Panc1 (cell line): ENCODE measurements around the gene ANKMY1. TPM values are rescaled to one million over a fixed set of nuclear protein-coding genes. Genes with fewer than 3 reads are reported as not detected.
"Not testable (repeated sequence)": the region's sequence is repeated elsewhere in the genome, so short reads cannot be mapped to it uniquely, and the experiment has no call there.

Experiments used
- ATAC-seq: fragments of 200-7000 bp; cut with Tn5 transposase; 2 replicates; pipeline ENCODE4 v1.9.1; 2020; ENCODE audit warnings: mild to moderate bottlenecking, moderate library complexity
- BruUV-seq: library from RNA; stranded (reverse); fragments of 400-500 nt; replicated peaks from 2 replicates; lab custom pipeline; 2021; lab: Mats Ljungman, UMichigan
- CTCF ChIA-PET: fragments of 300-600 bp; sonication (Branson Sonifier 250); formaldehyde crosslinking; loops from one replicate; lab custom pipeline; 2022; ENCODE audit warnings: antibody characterized with exemption; lab: Charles Lee
- POLR2A ChIA-PET: fragments of 300-600 bp; sonication (Branson Sonifier 250); formaldehyde crosslinking; loops from one replicate; lab custom pipeline; 2022; ENCODE audit warnings: antibody characterized with exemption; lab: Charles Lee
- DNase-seq: peaks from one replicate; pipeline ENCODE4 v3.0.0-alpha.2; 2010; ENCODE audit warnings: low read depth, low spot score
- H3K27ac ChIP-seq: 2 replicates; pipeline ENCODE4 v1.5.1; 2011; ENCODE audit warnings: mild to moderate bottlenecking, low read length, inconsistent platforms
- H3K27me3 ChIP-seq: fragments of 200-500 bp; sonication (Bioruptor generic); 2 replicates; pipeline ENCODE4 v1.6.0; 2014; ENCODE audit warnings: low read length, inconsistent platforms; ENCODE audit not compliant: control insufficient read depth, insufficient read depth
- H3K36me3 ChIP-seq: fragments of 200-500 bp; sonication (Bioruptor generic); 2 replicates; pipeline ENCODE4 v1.5.1; 2014; ENCODE audit warnings: inconsistent platforms, mild to moderate bottlenecking, low read length, moderate library complexity; ENCODE audit not compliant: control insufficient read depth, insufficient read depth
- H3K4me1 ChIP-seq: 2 replicates; pipeline ENCODE4 v1.5.1; 2011; ENCODE audit warnings: inconsistent platforms, mild to moderate bottlenecking, low read length, moderate library complexity; ENCODE audit not compliant: control insufficient read depth, insufficient read depth
- H3K4me3 ChIP-seq, 2 experiments: 2 replicates each; pipeline ENCODE4 v1.5.1; 2011 to 2012; ENCODE audit warnings: low read depth in 2 of 2, low read length in 2 of 2, mild to moderate bottlenecking in 2 of 2, inconsistent platforms in 1 of 2, moderate library complexity in 1 of 2
- H3K9me3 ChIP-seq: fragments of 200-500 bp; sonication (Bioruptor generic); 2 replicates; pipeline ENCODE4 v1.5.1; 2014; ENCODE audit warnings: low read depth, mild to moderate bottlenecking, inconsistent platforms, low read length, moderate library complexity; ENCODE audit not compliant: control insufficient read depth, insufficient read depth
- POLR2AphosphoS5 ChIP-seq: IDR thresholded peaks from 2 replicates; pipeline ENCODE4 v1.6.1; 2012; ENCODE audit warnings: mild to moderate bottlenecking, low read depth, low read length, moderate library complexity
- SIN3A ChIP-seq: IDR thresholded peaks from 2 replicates; pipeline ENCODE4 v1.6.1; 2012; ENCODE audit warnings: low read depth, mild to moderate bottlenecking, low read length, moderate library complexity, borderline replicate concordance; ENCODE audit not compliant: insufficient read depth
- TCF7L2 ChIP-seq: IDR thresholded peaks from 2 replicates; pipeline ENCODE4 v1.6.1; 2011; ENCODE audit warnings: mild to moderate bottlenecking, low read depth, low read length, inconsistent platforms
- in situ Hi-C: cut with HindIII; loops from 2 replicates; pipeline ENCODE4 v1.10.0; 2016; ENCODE audit warnings: low sequenced_read_pairs, low pct_unique_long_range_greater_than_20kb
- intact Hi-C: fragments of 100-400 bp; cut with micrococcal nuclease; formaldehyde crosslinking; loops from one replicate; pipeline ENCODE4 v1.10.0; 2022; ENCODE audit not compliant: unreplicated experiment
- total RNA-seq: library from RNA; stranded (reverse); gene quantifications from one replicate; pipeline ENCODE4 v1.2.1, GENCODE V29; 2021; ENCODE audit not compliant: unreplicated experiment
- TF ChIP-seq, protein P1 (sequence below), 2 experiments: IDR thresholded peaks; 2 replicates each; pipeline ENCODE4 v1.6.1; 2011 to 2012; ENCODE audit warnings: low read depth in 2 of 2, control low read depth in 1 of 2, low read length in 1 of 2, mild to moderate bottlenecking in 1 of 2, moderate library complexity in 1 of 2; ENCODE audit not compliant: insufficient read depth in 1 of 2
- TF ChIP-seq, protein P2 (sequence below): fragments of 450-650 bp; IDR thresholded peaks from 2 replicates; pipeline ENCODE4 v1.5.1; 2017; ENCODE audit warnings: mild to moderate bottlenecking

The ANKMY1 gene
- total RNA-seq, 1 experiment from 2014 or later: 19.5 TPM

DNA sequence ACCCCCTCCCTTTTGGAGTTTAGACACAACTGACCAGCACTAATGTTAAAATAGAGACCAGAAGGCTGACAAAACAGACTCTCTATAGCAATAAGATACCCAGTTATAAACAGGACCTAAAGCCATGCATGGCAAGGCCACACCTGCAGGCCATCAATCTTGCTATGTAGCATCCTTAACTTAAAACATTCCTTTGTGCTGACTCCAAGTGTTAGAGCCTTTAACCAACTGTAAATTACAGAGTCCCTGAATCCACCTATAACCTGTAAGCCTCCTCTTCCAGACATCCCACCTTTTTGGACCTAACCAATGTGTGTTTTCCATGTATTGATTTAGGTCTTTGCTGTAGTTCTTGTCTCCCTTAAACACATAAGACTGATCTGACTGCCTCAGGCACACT is 17.9 kb downstream of the ANKMY1 start:
- DNase-seq: no peak
- in situ Hi-C loops (no loop called here), intact Hi-C loops (no loop called here)
- H3K27ac ChIP-seq: no peak overlapping the region
- H3K9me3 ChIP-seq: no peaks in the 10 kb centered on the region; the same call in 1 of the 2 replicates
- no peak for ATAC-seq
- H3K4me1 ChIP-seq: no peaks in the 10 kb centered on the region
- TF ChIP-seq, protein P1, sequence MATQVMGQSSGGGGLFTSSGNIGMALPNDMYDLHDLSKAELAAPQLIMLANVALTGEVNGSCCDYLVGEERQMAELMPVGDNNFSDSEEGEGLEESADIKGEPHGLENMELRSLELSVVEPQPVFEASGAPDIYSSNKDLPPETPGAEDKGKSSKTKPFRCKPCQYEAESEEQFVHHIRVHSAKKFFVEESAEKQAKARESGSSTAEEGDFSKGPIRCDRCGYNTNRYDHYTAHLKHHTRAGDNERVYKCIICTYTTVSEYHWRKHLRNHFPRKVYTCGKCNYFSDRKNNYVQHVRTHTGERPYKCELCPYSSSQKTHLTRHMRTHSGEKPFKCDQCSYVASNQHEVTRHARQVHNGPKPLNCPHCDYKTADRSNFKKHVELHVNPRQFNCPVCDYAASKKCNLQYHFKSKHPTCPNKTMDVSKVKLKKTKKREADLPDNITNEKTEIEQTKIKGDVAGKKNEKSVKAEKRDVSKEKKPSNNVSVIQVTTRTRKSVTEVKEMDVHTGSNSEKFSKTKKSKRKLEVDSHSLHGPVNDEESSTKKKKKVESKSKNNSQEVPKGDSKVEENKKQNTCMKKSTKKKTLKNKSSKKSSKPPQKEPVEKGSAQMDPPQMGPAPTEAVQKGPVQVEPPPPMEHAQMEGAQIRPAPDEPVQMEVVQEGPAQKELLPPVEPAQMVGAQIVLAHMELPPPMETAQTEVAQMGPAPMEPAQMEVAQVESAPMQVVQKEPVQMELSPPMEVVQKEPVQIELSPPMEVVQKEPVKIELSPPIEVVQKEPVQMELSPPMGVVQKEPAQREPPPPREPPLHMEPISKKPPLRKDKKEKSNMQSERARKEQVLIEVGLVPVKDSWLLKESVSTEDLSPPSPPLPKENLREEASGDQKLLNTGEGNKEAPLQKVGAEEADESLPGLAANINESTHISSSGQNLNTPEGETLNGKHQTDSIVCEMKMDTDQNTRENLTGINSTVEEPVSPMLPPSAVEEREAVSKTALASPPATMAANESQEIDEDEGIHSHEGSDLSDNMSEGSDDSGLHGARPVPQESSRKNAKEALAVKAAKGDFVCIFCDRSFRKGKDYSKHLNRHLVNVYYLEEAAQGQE (IDR thresholded peaks at IDR 0.05; ENCODE audit: insufficient read depth in 1 of 2, low read depth in 2 of 2, low read length in 1 of 2): no peak
- TF ChIP-seq SIN3A: no peak
- no peak overlapping the region for H3K4me3 ChIP-seq
- H3K36me3 ChIP-seq: no peaks in the 10 kb centered on the region
- CTCF ChIA-PET: no interaction called here
- H3K27me3 ChIP-seq: no peaks in the 10 kb centered on the region
- BruUV-seq: no TSS peak
- POLR2A ChIA-PET: no interaction called here

DNA sequence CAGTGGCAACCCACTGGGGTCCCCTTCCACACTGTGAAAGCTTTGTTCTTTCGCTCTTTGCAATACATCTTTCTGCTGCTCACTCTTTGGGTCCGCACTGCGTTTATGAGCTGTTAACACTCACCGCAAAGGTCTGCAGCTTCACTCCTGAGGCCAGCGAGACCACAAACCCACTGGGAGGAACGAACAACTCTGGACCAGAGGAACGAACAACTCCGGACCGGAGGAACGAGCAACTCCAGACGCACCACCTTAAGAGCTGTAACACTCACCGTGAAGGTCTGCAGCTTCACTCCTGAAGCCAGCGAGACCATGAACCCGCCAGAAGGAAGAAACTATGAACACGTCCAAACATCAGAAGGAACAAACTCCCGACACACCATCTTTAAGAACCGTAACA is 18.7 kb downstream of the ANKMY1 start:
- ATAC-seq, CTCF ChIA-PET, H3K36me3 ChIP-seq, DNase-seq, H3K4me1 ChIP-seq, BruUV-seq, in situ Hi-C loops, H3K27ac ChIP-seq, H3K9me3 ChIP-seq, POLR2A ChIA-PET, H3K4me3 ChIP-seq, H3K27me3 ChIP-seq, intact Hi-C loops: not testable (repeated sequence)

DNA sequence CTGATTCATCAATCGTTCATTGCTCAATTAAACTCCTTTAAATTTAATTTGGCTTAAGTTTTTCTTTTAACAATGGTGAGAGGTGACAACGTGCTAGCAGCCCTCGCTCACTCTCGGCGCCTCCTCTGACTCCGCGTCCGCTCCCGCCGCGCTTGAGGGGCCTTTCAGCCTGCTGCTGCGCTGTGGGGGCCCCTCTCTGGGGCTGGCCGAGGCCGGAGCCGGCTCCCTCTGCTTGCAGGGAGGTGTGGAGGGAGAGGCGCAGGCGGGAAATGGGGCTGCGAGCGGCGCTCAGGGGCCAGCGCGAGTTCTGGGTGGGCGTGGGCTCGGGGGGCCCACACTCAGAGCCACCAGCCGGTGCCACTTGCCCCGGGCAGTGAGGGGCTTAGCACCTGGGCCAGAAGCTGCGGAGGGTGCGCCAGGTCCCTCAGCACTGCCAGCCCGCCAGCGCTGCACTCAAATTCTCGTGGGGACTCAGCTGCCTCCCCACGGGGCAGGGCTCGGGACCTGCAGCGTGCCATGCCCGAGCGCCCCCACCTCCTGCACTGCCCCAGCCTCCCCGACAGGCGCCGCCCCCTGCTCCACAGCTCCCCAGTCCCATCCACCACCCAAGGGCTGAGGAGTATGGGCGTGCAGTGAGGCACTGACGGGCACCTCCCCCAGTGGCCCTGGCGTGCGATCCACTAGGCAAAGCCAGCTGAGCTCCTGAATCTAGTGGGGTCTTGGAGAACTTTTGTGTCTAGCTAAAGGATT is 19.6 kb downstream of the ANKMY1 start:
- H3K36me3 ChIP-seq: no peaks in the 10 kb centered on the region
- H3K27me3 ChIP-seq: no peaks in the 10 kb centered on the region
- intact Hi-C loops (no loop called here), in situ Hi-C loops (no loop called here)
- no peak overlapping the region for H3K27ac ChIP-seq
- TF ChIP-seq, protein P1 (IDR thresholded peaks at IDR 0.05; ENCODE audit: insufficient read depth in 1 of 2, low read depth in 2 of 2, low read length in 1 of 2): no peak
- TF ChIP-seq TCF7L2 (no peak), SIN3A (no peak), POLR2AphosphoS5 (no peak)
- TF ChIP-seq, protein P2, sequence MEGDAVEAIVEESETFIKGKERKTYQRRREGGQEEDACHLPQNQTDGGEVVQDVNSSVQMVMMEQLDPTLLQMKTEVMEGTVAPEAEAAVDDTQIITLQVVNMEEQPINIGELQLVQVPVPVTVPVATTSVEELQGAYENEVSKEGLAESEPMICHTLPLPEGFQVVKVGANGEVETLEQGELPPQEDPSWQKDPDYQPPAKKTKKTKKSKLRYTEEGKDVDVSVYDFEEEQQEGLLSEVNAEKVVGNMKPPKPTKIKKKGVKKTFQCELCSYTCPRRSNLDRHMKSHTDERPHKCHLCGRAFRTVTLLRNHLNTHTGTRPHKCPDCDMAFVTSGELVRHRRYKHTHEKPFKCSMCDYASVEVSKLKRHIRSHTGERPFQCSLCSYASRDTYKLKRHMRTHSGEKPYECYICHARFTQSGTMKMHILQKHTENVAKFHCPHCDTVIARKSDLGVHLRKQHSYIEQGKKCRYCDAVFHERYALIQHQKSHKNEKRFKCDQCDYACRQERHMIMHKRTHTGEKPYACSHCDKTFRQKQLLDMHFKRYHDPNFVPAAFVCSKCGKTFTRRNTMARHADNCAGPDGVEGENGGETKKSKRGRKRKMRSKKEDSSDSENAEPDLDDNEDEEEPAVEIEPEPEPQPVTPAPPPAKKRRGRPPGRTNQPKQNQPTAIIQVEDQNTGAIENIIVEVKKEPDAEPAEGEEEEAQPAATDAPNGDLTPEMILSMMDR: no peak
- ATAC-seq (no peak), DNase-seq (no peak)
- no peak overlapping the region for H3K4me3 ChIP-seq
- ChIA-PET POLR2A (no interaction called here), CTCF (no interaction called here)
- H3K9me3 ChIP-seq: no peaks in the 10 kb centered on the region
- BruUV-seq: no TSS peak
- no peaks in the 10 kb centered on the region for H3K4me1 ChIP-seq
